Measurements from ENCODE around the gene FANCF.
"Not testable (repeated sequence)": the region's sequence is repeated elsewhere in the genome, so short reads cannot be mapped to it uniquely, and the experiment has no call there.

FANCF gene

GRCh38 chr11:22625448-22626287 lies at the start of gene FANCF:
FANCF (minus strand) TSS chr11:22625823; CDS start chr11:22625810, 13 bp downstream.
- peak; percentile 86 to 97 (median 87) for DNase-seq (ENCODE audit: low read depth in 2 of 3, low spot score in 1 of 3)

- no peak for DNase-seq (ENCODE audit: low read depth in 2 of 3, low spot score in 1 of 3)
These were observed 49.1 kb upstream of the FANCF start for GRCh38 chr11:22674470-22675439.

- no peak for DNase-seq (ENCODE audit: low read depth in 2 of 3, low spot score in 1 of 3)
These were observed 46.1 kb upstream of the FANCF start for GRCh38 chr11:22671751-22672150.

GRCh38 chr11:22670830-22671229 lies 45.2 kb upstream of the FANCF start:
- DNase-seq (ENCODE audit: low read depth in 2 of 3, low spot score in 1 of 3) = no peak

- DNase-seq (ENCODE audit: low read depth in 2 of 3, low spot score in 1 of 3) = no peak
These were observed 43.7 kb upstream of the FANCF start for GRCh38 chr11:22669368-22669767.

- no peak for DNase-seq (ENCODE audit: low read depth in 2 of 3, low spot score in 1 of 3)
These were observed 42.6 kb upstream of the FANCF start for GRCh38 chr11:22668005-22668796.

GRCh38 chr11:22666688-22667439 lies 41.2 kb upstream of the FANCF start:
- no peak for DNase-seq (ENCODE audit: low read depth in 2 of 3, low spot score in 1 of 3)

- no peak for DNase-seq (ENCODE audit: low read depth in 2 of 3, low spot score in 1 of 3)
These were observed 40.7 kb upstream of the FANCF start, which contains the start of gene GAS2 for GRCh38 chr11:22666325-22666687. GAS2 (plus strand) TSS chr11:22666611; CDS start chr11:22674870, 8,259 bp downstream.

- no peak for DNase-seq (ENCODE audit: low read depth in 2 of 3, low spot score in 1 of 3)
These were observed 34.2 kb upstream of the FANCF start for GRCh38 chr11:22659783-22660182.

- DNase-seq (ENCODE audit: low read depth in 2 of 3, low spot score in 1 of 3) = no peak
These were observed 31.6 kb upstream of the FANCF start for GRCh38 chr11:22657101-22657694.

GRCh38 chr11:22656130-22656529 lies 30.5 kb upstream of the FANCF start:
- no peak for DNase-seq (ENCODE audit: low read depth in 2 of 3, low spot score in 1 of 3)

GRCh38 chr11:22652346-22652745 lies 26.7 kb upstream of the FANCF start:
- DNase-seq (ENCODE audit: low read depth in 2 of 3, low spot score in 1 of 3) = not testable (repeated sequence)

- no peak for DNase-seq (ENCODE audit: low read depth in 2 of 3, low spot score in 1 of 3)
These were observed 15.9 kb upstream of the FANCF start for GRCh38 chr11:22641559-22641958.

- DNase-seq (ENCODE audit: low read depth in 2 of 3, low spot score in 1 of 3) = no peak
These were observed 15.2 kb upstream of the FANCF start for GRCh38 chr11:22640862-22641261.

GRCh38 chr11:22635689-22636088 lies 10.1 kb upstream of the FANCF start:
- DNase-seq (ENCODE audit: low read depth in 2 of 3, low spot score in 1 of 3) = no peak

- no peak for DNase-seq (ENCODE audit: low read depth in 2 of 3, low spot score in 1 of 3)
These were observed 9.4 kb upstream of the FANCF start for GRCh38 chr11:22634897-22635629.

- no peak for DNase-seq (ENCODE audit: low read depth in 2 of 3, low spot score in 1 of 3)
These were observed 7.8 kb upstream of the FANCF start for GRCh38 chr11:22633354-22633902.

GRCh38 chr11:22627421-22627820 lies 1.8 kb upstream of the FANCF start:
- DNase-seq (ENCODE audit: low read depth in 2 of 3, low spot score in 1 of 3) = no peak
